GM18498 (cell line): ENCODE data around the gene KNDC1.
"Not testable (repeated sequence)": the region's sequence is repeated elsewhere in the genome, so short reads cannot be mapped to it uniquely, and the experiment has no call there.

Experiments
- ATAC-seq: cut with Tn5 transposase; IDR thresholded peaks from one replicate; pipeline ENCODE4 v1.9.1; 2021; ENCODE audit warnings: mild to moderate bottlenecking, moderate library complexity; ENCODE audit not compliant: unreplicated experiment

KNDC1 gene

DNA sequence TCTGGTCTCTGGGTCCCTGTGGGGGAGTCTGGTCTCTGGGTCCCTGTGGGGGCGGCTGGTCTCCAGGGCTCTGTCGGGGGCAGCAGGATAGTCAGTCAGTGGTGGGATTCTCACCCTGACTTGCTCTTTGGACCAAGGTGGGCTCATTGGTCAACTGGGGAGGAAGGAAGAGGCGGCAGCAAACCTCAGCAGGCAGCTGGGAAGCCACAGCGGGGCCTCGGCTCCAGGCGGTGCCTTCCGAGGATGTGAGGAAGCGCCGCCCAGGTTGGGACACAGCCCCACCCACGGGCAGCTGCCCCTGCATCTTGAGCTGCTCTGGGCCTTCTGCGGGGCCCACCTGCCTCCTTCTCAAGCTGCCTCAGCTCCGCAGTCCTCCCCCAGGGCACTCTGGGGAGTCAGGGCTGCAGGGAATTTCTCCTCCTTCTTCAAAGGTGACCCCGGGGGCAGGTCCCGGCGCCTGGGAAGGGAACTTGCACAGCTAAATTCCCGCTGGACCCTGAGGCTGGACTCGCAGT, 20.4 kb upstream of the KNDC1 start:
- ATAC-seq = no peak

DNA sequence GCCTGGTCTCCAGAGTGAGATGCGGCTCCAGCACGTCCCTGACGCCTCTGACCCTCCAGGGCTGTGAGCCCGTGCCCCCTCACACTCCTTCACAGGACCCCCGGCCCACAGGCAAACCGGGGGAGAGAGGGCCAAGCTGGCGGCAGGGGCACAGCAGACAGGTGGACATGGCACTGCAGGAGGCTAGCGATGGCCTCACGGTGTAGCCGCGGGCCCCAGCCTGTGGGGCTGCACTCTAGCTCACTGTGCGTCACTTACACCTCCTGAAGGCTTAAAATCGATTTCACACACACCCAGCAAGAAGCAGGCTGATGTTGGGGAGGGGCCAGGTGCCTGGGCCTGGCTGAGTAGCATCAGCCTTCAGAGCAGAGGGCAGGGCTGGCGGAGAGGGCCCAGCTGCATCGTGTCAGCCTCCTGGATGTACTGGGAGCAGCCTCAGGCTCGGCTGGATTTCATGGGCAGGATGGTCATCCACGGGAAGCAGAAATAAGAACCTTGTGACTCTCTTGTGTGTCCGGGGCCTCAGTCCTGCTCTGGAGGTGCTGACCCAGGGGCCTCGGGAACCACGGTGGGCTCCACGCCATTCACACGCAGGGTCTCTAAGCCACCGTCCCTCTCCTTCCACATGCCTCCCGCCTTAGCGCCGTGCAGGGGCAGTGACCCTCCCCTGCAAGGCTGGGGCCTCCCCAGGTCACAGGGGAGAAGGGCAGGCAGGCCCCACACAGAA, 19.4 kb upstream of the KNDC1 start:
- ATAC-seq = no peak

DNA sequence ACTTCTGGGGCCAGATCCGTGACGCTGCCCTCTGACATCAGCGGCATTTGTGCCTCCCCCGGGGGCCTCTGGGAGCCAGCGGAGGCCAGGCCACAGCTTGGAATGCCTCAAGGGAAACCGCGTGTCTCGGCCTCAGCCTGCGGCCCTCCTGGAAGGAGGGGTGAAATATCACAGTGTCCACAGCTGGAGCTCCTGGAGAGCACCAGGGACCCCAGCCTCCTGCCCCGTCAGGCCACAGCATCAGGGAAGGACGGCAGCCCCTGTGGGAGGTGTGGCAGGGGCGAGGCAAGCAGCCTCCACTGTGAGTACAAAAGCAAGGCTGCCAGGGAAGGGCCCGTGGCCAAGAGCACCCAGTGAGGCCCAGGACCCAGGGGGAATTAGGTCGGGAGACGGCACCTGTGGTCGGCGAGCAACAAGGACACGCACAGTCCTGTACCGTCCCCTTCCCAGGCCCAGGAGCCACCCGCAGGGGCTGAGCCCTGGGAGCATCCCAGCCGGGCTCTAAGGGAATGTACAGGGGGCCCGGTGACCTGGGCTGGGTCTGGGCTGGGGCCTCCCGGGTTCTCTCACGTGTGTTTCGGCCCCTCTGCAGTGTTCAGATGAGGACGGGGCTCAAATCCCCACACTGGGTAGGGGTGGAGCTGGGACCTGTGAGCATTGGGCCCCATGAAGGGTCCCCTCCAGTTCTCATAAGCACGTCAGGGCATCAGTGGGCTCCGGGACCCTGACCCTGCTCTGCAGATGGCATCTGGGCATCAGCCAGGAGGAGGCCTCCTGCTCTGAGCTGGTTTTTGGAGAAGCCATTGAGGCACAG, 18.7 kb upstream of the KNDC1 start:
- no peak for ATAC-seq

DNA sequence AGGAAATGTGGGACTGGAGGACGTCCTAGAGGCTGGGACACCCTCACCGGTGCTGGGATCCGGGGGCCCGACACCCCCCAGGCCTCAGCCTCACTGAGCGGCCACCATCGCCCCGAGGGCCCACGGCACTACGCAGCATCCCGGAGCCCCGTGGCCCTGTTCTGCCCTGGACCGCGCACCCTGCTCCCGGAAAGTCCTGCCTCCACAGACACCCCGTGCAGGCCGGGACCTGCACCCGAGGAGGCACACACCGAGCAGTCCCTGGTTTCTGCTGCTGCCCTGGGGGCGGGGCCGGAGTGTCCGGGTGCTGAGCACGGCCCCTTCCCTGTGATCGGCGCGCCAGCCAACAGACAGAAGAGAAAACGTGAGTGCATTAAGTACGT, 18.1 kb upstream of the KNDC1 start:
- no peak for ATAC-seq

DNA sequence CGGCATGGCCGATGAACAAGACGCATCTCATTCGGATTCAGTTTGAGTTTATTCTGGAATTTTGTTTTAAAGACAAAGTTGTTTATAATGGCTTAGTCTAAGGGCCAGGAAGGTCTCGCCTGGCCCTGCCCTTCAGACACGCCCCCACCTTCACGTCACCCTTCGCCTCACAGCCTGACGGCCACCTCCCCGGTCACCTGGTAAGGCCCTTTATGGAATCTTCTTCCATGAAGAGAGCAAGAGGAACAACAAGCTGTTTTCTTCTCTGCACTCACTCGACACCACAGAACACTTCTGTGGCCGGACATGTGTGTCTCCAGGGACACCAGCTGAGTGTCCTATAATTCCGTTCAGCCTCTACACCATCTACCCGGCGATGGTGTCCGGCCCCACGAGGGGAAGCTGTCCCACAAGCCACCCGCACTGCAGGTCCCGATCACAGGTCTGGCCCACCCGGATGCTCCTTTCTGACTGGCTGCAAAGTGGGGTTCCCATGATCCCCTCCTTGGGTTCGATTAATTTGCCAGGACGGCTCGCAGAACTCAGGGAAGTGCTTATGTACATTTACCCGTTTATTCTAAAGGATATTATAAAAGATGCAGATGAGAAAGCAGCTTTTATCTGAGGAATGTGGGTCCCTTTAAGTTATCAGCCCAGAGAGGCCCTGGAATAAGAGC, 17.4 kb upstream of the KNDC1 start:
- no peak for ATAC-seq

DNA sequence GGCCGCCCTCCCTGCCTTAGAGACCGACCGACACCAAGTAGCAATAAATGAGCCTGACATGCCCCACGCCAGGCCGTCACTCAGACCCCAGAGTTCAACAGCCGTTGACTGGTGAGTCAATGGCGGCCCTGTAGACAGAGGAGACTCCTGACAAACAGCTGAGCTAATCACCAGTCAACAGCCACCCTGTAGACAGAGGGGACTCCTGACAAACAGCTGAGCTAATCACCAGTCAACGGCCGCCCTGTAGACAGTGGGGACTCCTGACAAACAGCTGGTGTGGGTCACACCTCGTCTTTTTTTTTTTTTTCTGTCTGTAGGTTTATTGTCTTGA, 16.9 kb upstream of the KNDC1 start:
- ATAC-seq = no peak

DNA sequence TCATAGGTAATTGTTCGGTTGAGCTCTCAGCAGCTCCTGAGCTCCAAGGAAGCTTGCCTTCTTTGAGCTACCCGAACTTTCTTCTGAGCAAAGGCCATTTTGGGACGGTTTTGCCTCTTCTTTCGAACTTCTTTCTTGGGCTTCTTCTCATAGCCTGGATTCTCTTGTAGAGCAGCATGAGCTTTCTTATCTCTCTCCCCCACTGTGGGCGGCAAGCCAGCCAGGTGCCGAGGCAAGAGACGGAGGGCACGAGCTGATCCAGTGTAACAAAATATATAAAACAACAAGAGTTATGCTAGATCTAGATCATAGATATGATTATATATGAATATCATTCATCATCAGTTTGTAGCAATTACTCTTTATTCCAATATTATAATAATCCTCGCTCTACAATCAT, 16.5 kb upstream of the KNDC1 start:
- no peak for ATAC-seq

DNA sequence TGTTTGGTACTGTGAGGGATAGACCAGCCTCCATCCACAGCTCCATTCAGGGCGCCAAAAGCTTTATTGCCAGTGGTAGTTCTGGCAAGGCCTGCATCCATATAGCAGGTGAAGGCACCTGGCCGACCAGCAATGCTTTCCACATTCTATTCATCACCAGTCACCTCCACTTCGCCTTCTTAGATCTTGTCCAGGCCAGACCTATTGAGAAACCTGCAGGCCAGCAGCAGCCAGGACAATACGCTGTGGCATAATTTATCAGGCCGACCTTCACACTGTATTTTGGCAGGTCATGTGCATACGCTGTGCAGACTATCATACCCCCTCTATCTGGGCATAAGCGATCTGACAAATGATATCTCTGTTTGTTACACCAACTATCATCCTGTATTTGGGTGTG, 15.2 kb upstream of the KNDC1 start:
- no peak for ATAC-seq

DNA sequence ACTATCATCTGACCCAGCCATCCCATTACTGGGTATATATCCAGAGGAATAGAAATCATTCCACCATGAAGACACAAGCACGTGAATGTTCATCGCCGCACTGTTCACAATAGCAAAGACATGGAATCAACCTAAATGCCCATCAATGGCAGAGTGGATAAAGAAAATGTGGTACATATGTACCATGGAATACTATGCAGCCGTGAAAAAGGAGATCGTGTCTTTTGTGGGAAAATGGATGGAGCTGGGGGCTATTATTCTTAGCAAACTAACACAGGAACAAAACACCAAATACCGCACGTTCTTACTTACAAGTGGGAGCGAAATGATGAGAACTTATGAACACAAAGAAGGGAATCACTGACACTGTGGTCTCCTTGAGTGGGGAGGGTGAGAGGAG, 9.8 kb upstream of the KNDC1 start:
- no peak for ATAC-seq

DNA sequence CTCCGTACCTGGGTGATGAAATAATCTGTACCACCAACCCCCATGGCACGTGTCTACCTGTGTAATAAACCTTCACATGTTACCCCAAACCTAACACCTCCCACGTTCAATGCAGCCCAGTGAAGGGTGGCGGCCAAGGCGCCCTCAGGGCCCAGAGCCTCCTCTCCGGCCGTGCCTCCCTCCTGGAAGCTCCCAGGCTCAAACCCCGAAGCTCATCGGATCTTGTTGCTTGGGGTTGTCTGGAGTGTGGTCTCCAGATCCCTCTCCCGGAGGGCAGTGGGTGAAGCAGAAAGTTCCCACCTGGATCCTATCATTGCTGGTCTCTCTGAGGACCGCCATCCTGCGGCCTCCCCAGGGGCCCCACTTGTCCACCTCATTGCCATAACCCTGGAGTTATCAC, 9.4 kb upstream of the KNDC1 start:
- ATAC-seq = no peak

DNA sequence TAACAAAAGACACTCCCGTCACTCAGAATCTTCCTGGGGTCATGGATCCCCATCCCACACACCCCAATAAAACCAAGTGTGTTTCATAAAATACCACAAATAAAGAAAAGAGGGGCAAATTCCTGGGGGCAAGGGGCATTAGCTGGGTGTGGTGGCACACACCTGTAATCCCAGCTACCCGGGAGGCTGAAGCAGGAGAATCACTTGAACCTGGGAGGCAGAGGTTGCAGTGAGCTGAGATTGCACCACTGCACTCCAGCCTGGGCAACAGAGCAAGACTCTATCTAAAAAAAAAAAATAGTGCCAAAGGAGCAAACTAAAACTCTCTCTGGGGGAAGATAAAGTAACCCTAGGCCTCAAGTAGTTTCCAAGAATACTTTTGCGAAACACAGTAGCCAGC, 8.9 kb upstream of the KNDC1 start:
- ATAC-seq = not testable (repeated sequence)

DNA sequence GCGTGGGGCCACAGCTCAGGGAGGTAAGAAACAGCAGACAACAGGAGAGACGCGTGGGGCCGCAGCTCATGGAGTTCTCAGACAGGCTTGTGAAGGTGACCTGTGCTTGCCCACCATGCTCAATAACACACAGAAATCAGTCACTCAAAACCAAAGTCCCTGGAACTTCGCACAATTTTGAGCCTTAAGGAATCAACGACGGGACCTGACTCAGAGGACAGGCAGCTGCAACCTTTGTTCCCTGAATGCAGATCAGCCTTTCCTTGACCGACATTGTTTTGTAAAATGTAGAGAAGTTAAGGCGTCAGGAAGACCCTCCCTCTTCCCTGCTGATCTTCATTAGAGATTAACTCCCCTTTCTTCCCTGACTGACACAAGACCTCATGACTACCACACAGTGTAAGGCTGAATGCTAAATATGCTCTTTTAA, 8.5 kb upstream of the KNDC1 start:
- ATAC-seq = no peak

DNA sequence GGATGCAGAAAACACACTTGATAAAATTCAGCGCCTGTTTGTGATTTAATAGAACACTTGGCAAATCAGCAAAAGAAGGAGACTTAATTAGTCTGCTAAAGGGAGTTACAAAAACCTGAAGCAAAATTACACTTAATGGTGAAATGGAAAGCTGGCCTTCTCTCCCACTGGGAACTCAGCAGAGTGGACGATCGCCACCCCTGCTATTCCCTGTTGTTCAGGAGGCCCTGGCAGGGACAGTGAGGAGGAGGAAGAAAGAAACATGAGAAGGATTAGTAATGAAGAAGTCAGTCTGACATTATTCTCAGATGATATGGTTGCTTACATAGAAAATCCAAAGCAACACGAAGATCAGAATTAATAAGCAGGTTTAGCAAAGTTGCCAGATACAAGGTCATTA, 5.6 kb upstream of the KNDC1 start:
- ATAC-seq = no peak

DNA sequence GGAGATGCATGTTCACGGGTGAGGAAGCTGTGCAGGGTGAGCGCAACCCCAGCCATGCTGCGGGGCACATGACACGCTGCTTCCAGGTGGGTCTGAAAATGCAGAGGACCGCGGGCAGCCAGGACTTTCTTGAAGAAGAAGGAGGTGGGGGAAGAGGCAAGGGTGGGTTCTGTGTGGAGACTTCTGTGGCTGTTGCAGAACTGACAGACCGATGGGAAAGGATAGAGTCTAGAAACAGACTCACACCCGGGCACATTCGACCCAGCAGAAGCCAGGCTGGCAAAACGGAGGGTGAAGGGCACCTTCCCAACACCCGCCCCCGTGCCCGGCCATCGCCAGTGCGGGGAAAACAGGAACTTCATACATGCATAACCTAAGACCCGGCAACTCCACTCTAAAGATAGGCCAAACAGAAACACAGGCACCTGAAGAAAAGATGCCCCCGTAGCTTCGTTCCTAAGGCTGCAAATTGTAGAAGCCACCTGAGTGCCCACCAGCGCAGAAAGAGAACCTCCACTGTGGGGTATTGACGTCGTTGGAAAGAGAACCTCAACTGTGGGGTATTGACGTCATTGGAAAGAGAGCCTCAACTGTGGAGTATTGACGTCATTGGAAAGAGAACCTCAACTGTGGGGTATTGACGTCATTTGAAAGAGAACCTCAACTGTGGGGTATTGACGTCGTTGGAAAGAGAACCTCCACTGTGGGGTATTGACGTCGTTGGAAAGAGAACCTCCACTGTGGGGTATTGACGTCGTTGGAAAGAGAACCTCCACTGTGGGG, 4.8 kb upstream of the KNDC1 start:
- ATAC-seq = no peak

DNA sequence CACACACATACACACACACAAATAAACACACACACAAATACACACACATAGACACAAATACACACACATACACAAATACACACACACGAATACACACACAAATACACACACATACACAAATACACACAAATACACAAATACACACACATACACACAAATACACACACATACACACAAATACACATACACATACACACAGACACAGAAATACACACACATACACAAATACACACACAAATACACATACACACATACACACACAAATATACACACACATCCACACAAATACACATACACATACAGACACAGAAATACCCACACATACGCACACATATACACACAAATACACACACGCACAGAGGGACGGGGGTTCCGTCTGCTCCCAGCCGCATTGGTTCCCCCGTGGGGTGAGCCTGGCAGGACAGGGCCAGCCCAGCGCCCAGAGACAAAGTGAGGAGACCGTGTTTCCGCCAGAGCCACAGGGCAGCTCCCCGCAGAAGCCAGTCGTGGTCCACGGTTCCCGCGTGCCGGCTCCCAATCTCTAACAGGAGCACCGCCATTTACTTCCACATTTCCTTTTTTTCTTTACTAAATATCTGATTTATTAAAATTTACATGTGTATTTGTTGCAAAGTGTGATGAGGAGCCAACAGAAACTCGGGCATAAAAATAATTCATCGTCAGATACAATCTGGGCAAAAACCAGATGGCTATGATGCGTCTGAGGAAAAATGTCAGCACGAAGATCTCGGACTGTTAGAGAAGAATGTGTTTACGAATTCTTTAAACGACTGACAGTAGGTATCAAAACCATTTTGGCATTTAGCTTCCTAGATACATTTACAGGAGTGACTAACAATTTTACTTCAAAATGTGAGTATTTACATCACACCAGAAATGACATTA, 3.1 kb upstream of the KNDC1 start:
- ATAC-seq = no peak

DNA sequence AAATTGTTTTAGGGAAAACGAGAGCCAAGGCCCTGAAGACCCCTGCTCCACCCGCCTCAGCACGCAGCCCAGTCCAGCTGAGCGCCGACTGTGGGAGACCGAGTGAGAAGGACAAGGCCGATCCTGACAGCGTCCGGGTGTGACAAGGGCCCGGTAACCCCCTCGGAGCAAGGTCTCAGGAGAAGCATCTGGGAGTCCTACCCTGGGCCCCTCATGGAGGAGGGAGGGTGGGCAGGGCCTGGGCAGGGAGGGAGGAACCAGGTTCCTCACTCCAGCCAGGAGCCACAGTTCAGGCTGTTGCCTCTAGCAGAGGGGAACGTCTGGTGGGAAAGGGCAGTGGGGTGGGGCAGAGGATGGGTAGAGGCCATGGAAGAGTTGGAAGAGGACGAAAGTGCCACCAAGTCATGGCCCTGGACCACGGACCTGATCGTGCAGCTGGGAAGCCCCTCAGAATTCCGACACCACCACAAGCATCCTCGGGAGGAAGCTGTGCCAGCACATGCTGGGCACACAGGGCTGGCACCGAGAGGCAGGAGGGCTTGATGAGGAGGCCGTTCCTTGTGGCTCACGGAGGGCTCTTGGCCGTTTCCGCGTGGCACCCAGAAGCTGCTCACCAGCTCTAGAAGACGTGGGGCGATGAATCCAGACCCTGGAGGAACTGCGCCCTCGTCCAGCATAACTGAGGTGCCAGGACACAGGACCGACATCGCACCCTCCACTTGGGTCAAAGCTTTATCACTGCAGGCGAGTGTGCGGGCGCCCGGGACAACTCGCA, 2.2 kb upstream of the KNDC1 start:
- ATAC-seq = no peak

DNA sequence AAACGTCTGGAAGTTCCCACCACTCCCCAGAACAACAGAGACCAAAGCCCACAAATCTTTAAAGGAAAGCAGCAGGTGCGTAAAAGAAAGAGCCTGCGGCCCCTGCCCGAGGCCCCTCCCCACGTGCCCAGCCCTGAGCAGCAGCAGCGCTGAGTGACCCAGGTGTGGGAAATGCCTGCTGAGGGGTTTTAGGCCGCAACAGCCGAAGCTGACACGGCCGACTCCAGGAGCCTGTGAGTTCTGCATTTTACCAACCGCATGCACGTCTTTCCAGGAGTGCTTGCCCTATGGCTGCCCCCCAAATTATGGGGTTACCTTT, 1.6 kb upstream of the KNDC1 start:
- ATAC-seq = no peak

DNA sequence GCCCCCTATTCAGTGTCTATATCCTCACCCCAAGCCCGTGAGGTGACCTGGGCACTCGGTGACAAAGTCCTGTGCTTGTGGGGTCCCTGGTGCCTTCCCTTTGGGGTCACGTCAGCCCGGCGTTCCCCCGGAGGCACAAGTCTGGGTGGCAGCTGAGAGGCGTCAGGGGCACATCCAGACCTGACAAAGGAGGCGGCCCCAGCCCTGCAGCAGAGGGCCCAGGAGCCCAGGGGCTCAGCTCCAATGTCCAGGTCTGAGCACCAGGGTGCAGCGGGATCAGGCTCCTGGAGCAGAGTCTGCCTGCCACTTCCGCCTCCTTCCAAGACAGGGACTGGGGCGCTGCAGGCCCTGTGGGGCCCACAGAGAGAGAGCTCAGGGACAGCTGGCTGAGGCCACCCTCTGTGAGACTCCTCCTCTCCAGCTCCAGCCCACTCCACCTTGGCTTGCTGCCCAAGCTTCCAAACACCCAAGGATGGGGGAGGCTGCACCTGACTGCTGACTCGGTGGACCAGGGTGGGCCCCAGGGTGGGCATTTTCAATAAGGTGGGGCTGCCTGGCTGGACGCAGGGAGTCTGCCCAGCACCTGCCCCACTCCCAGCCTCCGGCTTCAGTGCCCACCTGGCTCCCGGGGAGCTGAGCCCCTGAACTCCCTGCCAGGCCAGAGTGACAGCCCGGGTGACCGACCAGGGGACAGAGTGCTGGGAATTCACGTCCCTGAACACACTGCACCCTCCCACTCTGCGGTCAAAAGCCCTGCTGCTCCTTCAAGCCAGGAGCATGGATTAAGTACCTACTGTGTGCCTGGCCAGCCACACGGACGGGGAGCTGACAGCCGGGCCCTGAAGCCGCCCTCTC, 1.0 kb upstream of the KNDC1 start:
- no peak for ATAC-seq

DNA sequence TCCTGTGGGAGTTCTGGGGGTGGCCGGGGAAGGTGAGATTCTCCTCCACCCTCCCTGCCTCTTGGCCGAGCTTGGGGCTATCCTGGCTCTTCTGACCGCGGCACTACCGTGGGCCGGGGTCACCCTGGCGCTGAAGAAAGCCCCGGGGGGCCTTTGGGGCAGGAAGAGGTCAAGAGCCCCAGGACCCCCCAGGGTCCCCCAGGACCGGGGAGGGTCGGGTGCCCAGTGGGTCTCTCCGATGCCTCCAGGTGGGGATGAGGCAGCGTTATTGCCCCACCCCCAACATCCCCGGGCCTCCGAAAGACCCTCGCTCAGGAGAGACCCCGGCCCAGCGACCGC, 439 bp upstream of the KNDC1 start:
- ATAC-seq = no peak
